ENCODE results near the gene NKX1-1.

Gene NKX1-1

DNA sequence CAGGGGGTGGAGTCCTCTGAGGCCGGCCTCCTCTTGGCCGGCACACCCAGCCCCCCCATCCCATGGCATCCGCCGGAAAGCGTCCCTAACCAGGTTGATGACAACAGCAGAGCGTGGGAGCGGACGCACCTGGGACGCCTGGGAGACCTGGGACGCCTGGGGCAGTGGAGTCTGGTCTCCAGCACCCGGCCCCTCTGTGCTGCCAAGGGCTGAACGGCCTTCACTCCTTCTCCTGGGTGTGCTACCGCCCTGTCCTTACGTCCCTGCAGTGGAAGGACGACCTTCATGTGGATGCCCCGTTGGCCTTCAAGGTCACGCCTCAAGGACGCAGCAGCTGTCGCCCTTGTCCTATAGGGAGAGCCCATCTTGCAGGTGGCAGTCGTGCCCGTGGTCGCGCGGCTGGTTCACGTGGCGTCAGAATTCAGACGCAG lies 26.9 kb downstream of the NKX1-1 start:
- DNase-seq (ENCODE audit: extremely low read depth, low read depth) = no peak
- TF ChIP-seq, protein P1, sequence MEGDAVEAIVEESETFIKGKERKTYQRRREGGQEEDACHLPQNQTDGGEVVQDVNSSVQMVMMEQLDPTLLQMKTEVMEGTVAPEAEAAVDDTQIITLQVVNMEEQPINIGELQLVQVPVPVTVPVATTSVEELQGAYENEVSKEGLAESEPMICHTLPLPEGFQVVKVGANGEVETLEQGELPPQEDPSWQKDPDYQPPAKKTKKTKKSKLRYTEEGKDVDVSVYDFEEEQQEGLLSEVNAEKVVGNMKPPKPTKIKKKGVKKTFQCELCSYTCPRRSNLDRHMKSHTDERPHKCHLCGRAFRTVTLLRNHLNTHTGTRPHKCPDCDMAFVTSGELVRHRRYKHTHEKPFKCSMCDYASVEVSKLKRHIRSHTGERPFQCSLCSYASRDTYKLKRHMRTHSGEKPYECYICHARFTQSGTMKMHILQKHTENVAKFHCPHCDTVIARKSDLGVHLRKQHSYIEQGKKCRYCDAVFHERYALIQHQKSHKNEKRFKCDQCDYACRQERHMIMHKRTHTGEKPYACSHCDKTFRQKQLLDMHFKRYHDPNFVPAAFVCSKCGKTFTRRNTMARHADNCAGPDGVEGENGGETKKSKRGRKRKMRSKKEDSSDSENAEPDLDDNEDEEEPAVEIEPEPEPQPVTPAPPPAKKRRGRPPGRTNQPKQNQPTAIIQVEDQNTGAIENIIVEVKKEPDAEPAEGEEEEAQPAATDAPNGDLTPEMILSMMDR (IDR thresholded peaks at IDR 0.05; ENCODE audit: low read depth, low read length) = no peak

DNA sequence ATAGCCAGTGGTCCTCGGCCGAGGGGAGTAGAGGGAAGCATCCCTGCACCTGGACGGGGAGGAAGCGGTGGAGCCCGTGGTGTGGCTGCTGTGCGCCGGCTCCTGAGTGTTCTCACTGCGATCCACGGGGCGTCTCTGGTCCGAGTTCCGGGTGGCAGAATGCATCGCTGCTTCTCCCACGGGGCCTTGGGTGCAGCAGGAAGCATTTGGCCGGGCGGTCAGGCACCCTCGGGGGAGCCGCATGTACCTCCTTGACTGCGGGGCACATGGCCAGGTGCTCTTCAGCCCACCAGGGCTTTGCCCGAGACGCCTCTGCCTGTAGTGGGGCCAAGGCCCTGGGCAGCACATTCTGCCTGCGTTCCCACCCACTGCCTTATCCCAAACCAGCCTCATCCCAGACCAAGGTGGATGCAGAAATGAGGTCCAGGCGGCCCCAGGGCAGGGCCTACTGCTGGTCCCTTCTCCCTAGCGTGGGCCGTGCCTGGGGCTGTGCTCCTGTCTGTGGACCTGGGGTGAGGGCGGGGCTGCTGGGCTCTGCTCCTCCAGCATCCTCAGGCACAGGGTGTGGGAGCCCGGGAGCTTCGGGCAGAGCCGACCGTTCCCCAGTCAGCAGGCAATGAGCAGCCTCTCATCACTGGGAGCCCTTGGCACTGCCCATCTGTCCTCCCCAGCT lies 27.5 kb downstream of the NKX1-1 start:
- TF ChIP-seq, protein P1 (IDR thresholded peaks at IDR 0.05; ENCODE audit: low read depth, low read length) = no peak
- no peak for DNase-seq (ENCODE audit: extremely low read depth, low read depth)

DNA sequence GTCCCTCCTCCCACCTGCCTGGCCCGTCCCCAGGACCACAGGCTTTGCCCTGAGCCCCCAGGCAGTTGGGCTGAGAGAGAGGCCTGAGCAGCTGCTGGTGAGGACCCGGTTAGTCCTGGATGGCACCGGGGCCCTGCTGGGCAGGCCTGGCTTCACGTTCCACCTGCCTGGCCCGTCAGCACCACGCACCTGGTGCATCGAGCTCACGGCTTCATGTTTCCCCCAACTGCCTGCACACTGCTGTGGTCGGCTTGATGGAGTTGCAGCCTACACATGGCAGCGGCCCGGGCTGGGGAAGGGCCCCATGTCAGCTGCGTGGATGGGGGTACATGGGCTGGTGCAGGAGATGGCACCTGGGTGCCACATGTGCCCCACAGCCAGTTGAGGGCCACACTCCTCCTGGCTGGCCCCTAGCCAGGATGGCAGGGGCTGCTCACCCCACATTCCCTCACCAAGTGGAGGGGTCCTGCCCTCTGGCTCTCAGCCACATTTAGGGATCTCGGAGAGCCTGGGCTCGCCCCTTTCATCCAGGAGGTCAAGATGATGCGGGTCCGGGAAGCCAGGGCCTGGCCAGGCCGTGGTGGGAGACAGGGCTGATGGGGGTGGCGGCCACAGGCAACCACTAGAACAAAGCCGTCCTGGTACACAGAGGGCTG lies 28.5 kb downstream of the NKX1-1 start:
- DNase-seq (ENCODE audit: extremely low read depth, low read depth) = no peak
- TF ChIP-seq, protein P1 (IDR thresholded peaks at IDR 0.05; ENCODE audit: low read depth, low read length) = no peak

DNA sequence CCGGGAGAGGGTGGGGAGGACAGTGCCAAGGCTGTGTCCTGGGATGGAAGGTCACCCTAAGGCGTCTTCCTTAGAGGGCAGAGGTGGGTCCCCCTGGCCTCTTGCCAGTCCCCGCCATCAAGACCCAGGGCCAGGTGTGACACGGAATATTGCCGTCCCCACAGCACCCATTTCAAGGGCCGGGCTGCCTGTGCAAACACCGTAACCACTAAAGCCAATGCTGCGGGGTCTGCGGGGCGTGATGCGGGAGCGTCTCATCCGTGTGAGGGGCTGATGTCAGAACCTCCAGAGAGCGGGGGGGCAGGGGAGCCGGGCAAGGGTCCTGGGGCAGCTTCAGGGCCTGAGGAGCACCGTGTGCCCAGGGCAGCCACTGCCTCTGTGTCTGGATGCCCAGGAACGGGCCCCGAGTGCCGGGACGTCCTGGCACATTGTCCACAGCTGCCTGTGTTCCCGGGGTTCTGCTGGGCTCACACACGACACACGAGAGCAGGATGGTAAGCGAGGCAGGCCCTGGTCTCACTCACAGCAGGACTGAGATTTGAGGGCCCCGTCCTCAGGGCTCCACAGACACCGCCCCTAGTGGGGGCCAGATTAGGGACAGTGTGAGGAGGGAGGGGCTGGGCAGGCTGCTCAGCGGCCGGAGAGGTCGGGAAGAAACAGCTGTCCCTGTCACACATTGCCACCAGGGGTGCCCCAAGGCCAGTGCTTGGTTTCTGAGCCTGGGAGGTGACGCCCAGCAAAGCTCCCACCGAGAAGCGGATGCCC lies 29.2 kb downstream of the NKX1-1 start:
- DNase-seq (ENCODE audit: extremely low read depth, low read depth) = no peak
- TF ChIP-seq, protein P1 (IDR thresholded peaks at IDR 0.05; ENCODE audit: low read depth, low read length) = no peak

DNA sequence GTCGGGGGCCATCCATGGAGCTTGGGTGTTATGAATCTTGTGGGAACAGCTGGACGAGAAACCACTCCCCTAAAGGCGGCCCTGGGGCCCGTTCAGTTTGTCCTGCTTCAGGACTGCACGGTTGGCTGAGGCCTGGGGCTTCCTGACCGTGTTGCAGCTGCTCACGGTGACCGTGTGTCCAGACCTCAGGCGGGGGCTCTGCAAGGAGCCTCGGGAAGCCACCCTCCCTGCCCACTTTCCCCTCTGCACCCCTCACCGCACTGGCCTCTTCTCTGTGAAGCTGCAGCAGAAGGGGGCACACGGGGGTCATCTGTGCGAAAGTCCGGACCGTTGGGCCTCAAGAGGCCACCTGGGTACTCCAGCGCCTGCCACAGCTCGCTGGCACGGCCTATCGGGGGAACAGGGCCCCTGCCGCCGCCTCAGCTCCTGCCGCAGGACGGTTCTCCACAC lies 29.8 kb downstream of the NKX1-1 start:
- no peak for DNase-seq (ENCODE audit: extremely low read depth, low read depth)
- TF ChIP-seq, protein P1 (IDR thresholded peaks at IDR 0.05; ENCODE audit: low read depth, low read length) = no peak

DNA sequence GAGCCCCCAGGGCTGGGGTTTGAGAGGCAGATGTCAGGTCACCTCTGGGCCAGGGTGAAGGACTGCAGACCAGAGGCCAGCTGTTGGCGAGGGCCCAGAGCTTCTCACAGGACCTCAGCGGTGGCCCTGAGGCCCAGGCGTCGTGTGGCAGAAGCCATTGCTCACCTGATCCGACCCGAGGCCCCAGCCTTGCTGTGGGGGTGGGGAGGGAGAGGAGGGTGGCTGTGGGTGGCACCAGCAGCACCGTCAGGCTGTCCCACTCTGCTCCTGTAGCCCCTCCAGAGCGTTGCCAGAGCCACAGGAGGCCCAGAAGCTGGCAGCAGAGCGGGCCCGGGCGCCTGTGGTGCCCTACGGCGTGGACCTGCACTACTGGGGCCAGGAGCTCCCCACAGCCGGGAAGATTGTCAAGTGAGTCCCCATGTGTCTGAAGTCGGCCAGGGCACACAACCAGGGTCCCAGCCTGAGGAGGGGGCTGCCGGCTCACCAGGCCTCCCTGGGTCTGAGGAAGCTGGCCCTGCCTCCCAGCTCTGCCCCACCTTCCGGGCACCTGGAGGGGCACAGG lies 30.4 kb downstream of the NKX1-1 start:
- no peak for DNase-seq (ENCODE audit: extremely low read depth, low read depth)
- TF ChIP-seq, protein P1 (IDR thresholded peaks at IDR 0.05; ENCODE audit: low read depth, low read length) = no peak
